HCT116 (cell line): ENCODE results near the gene TIMM44. TPM values are rescaled to one million over a fixed set of nuclear protein-coding genes. Genes with fewer than 3 reads are reported as not detected.

Source experiments
- ATAC-seq: fragments of 200-7000 bp; cut with Tn5 transposase; 2 replicates; pipeline ENCODE4 v1.9.1; 2020; ENCODE audit warnings: mild to moderate bottlenecking, moderate library complexity
- BruUV-seq: library from RNA; stranded (reverse); fragments of 400-500 nt; replicated peaks from 2 replicates; lab custom pipeline; 2021; lab: Mats Ljungman, UMichigan
- CTCF ChIA-PET: fragments of 300-600 bp; sonication (Branson Sonifier 250); formaldehyde crosslinking; loops from one replicate; lab custom pipeline; 2021; ENCODE audit warnings: antibody characterized with exemption; lab: Charles Lee
- POLR2A ChIA-PET: fragments of 300-600, 350-600 bp; sonication (Branson Sonifier 250); formaldehyde crosslinking; loops from one replicate; lab custom pipeline; 2021; ENCODE audit warnings: antibody characterized with exemption; lab: Charles Lee
- RAD21 ChIA-PET, 2 experiments: fragments of 300-600 bp; sonication (Branson Sonifier 250); formaldehyde crosslinking; loops; one replicate each; lab custom pipeline; 2023; ENCODE audit warnings: low total read pairs in 2 of 2; ENCODE audit not compliant: uncharacterized antibody in 2 of 2, unreplicated experiment in 2 of 2, low non-redundant PET in 1 of 2; lab: Charles Lee
- DNase-seq: peaks from one replicate; pipeline ENCODE4 v3.0.0-alpha.2; 2010; ENCODE audit warnings: low read depth, low spot score
- H2AFZ ChIP-seq: fragments of 200-600 bp; shearing (Covaris generic), sonication (generic); 2 replicates; pipeline ENCODE4 v1.6.1; 2017; ENCODE audit warnings: low read depth, mixed run types, mixed read lengths, antibody characterized with exemption, low read length; ENCODE audit not compliant: poor library complexity, severe bottlenecking
- H3K27ac ChIP-seq: 2 replicates; pipeline ENCODE4 v1.5.1; 2012; ENCODE audit warnings: low read depth, low read length
- H3K27me3 ChIP-seq: fragments of 200-600 bp; sonication (generic); 2 replicates; pipeline ENCODE4 v1.6.1; 2016; ENCODE audit warnings: mixed run types, low read length, mixed read lengths; ENCODE audit not compliant: insufficient read depth
- H3K36me3 ChIP-seq, 2 experiments: fragments of 200-500 bp in 1 of 2; fragments of 200-600 bp in 1 of 2; sonication (Bioruptor generic) in 1 of 2; sonication (generic) in 1 of 2; 2 replicates each; pipeline versions ENCODE4 v1.5.1 to v1.6.1; 2014 to 2016; ENCODE audit warnings: low read length in 2 of 2, inconsistent platforms in 1 of 2, mixed read lengths in 1 of 2, mixed run types in 1 of 2; ENCODE audit not compliant: insufficient read depth in 2 of 2, control insufficient read depth in 1 of 2
- H3K4me1 ChIP-seq, 2 experiments: fragments of 200-600 bp in 1 of 2; sonication (generic) in 1 of 2; 2 replicates each; pipeline versions ENCODE4 v1.5.1 to v1.6.1; 2012 to 2017; ENCODE audit warnings: low read length in 2 of 2, inconsistent platforms in 1 of 2, mild to moderate bottlenecking in 1 of 2, mixed read lengths in 1 of 2, mixed run types in 1 of 2, moderate library complexity in 1 of 2; ENCODE audit not compliant: insufficient read depth in 2 of 2, control insufficient read depth in 1 of 2
- H3K4me2 ChIP-seq: fragments of 200-600 bp; sonication (generic); 2 replicates; pipeline ENCODE4 v1.6.1; 2017; ENCODE audit warnings: mixed run types, low read length, mixed read lengths
- H3K4me3 ChIP-seq, 2 experiments: fragments of 200-600 bp in 1 of 2; sonication (generic) in 1 of 2; replicated peaks in 1 of 2; 2 replicates each; pipeline ENCODE4 v1.5.1; 2011 to 2016; ENCODE audit warnings: low read length in 2 of 2, control low read depth in 1 of 2, low read depth in 1 of 2, mild to moderate bottlenecking in 1 of 2, mixed read lengths in 1 of 2, mixed run types in 1 of 2
- H3K79me2 ChIP-seq: fragments of 200-600 bp; sonication (generic); 2 replicates; pipeline ENCODE4 v1.6.1; 2017; ENCODE audit warnings: mild to moderate bottlenecking, mixed run types, low read length, moderate library complexity, mixed read lengths; ENCODE audit not compliant: insufficient read depth
- H3K9ac ChIP-seq: fragments of 200-600 bp; sonication (generic); 2 replicates; pipeline ENCODE4 v1.6.1; 2016; ENCODE audit warnings: low read length, mixed read lengths
- H3K9me2 ChIP-seq: fragments of 200-600 bp; sonication (generic), shearing (Covaris generic); 2 replicates; pipeline ENCODE4 v1.6.1; 2017; ENCODE audit warnings: mixed run types, mild to moderate bottlenecking, moderate library complexity; ENCODE audit not compliant: insufficient read depth
- H3K9me3 ChIP-seq, 2 experiments: fragments of 200-500 bp in 1 of 2; fragments of 200-600 bp in 1 of 2; sonication (Bioruptor generic) in 1 of 2; sonication (generic) in 1 of 2; 2 replicates each; pipeline ENCODE4 v1.6.1; 2014 to 2017; ENCODE audit warnings: low read length in 2 of 2, mixed read lengths in 2 of 2, inconsistent platforms in 1 of 2, low read depth in 1 of 2, mild to moderate bottlenecking in 1 of 2, mixed run types in 1 of 2, moderate library complexity in 1 of 2; ENCODE audit not compliant: control insufficient read depth in 1 of 2, insufficient read depth in 1 of 2
- H4K20me1 ChIP-seq: fragments of 200-600 bp; sonication (generic), shearing (Covaris generic); 2 replicates; pipeline ENCODE4 v1.6.1; 2017; ENCODE audit warnings: mixed run types, mild to moderate bottlenecking, moderate library complexity; ENCODE audit not compliant: insufficient read depth
- ATF3 ChIP-seq: IDR thresholded peaks from 2 replicates; pipeline ENCODE4 v1.6.1; 2012
- CBX3 ChIP-seq: IDR thresholded peaks from 2 replicates; pipeline ENCODE4 v1.6.1; 2012; ENCODE audit warnings: low read depth
- CEBPB ChIP-seq: IDR thresholded peaks from 2 replicates; pipeline ENCODE4 v1.6.1; 2012; ENCODE audit warnings: low read depth
- CTCF ChIP-seq, 3 experiments: fragments of 200-600 bp in 1 of 3; sonication (generic) in 1 of 3; IDR thresholded peaks in 2 of 3; conservative IDR thresholded peaks in 1 of 3; 2 replicates each; pipeline ENCODE4 v1.5.1; 2012 to 2017; ENCODE audit warnings: low read depth in 2 of 3, low read length in 2 of 3, antibody characterized with exemption in 1 of 3, borderline replicate concordance in 1 of 3, control low read depth in 1 of 3, mild to moderate bottlenecking in 1 of 3, mixed read lengths in 1 of 3, mixed run types in 1 of 3, moderate library complexity in 1 of 3; ENCODE audit not compliant: insufficient read depth in 1 of 3
- EGR1 ChIP-seq: IDR thresholded peaks from 2 replicates; pipeline ENCODE4 v1.6.1; 2012; ENCODE audit warnings: low read depth
- ELF1 ChIP-seq: IDR thresholded peaks from 2 replicates; pipeline ENCODE4 v1.6.1; 2012; ENCODE audit warnings: low read depth, borderline replicate concordance
- EZH2phosphoT487 ChIP-seq: fragments of 200-600 bp; IDR thresholded peaks from 2 replicates; pipeline ENCODE4 v1.6.1; 2018; ENCODE audit warnings: antibody characterized with exemption, borderline replicate concordance
- FOSL1 ChIP-seq: IDR thresholded peaks from 2 replicates; pipeline ENCODE4 v1.6.1; 2012; ENCODE audit warnings: low read depth
- JUND ChIP-seq: IDR thresholded peaks from 2 replicates; pipeline ENCODE4 v1.6.1; 2012
- POLR2AphosphoS5 ChIP-seq: IDR thresholded peaks from 2 replicates; pipeline ENCODE4 v1.6.1; 2011; ENCODE audit warnings: mild to moderate bottlenecking, low read depth, low read length, moderate library complexity
- SP1 ChIP-seq: IDR thresholded peaks from 2 replicates; pipeline ENCODE4 v1.6.1; 2012; ENCODE audit warnings: low read depth
- SRF ChIP-seq: IDR thresholded peaks from 2 replicates; pipeline ENCODE4 v1.6.1; 2012; ENCODE audit warnings: low read depth
- ZBTB33 ChIP-seq: IDR thresholded peaks from 2 replicates; pipeline ENCODE4 v1.6.1; 2011; ENCODE audit warnings: mild to moderate bottlenecking, low read length, moderate library complexity; ENCODE audit not compliant: insufficient replicate concordance; ENCODE audit errors: extremely low read depth
- ZFX ChIP-seq: fragments of 450-650 bp; IDR thresholded peaks from 2 replicates; pipeline ENCODE4 v1.6.1; 2017
- ZNF274 ChIP-seq: fragments of 200-500 bp; sonication (Bioruptor generic); IDR thresholded peaks from 2 replicates; pipeline ENCODE4 v1.6.1; 2014; ENCODE audit warnings: mild to moderate bottlenecking, low read depth, low read length, inconsistent platforms
- intact Hi-C: fragments of 100-400 bp; cut with micrococcal nuclease; formaldehyde crosslinking; loops from 2 replicates; pipeline ENCODE4 v1.10.0; 2022
- total RNA-seq: library from RNA; stranded (reverse); gene quantifications from one replicate; pipeline ENCODE4 v1.2.1, GENCODE V29; 2021; ENCODE audit not compliant: unreplicated experiment

The TIMM44 gene
- total RNA-seq, 1 experiment from 2014 or later = 136 TPM

- CTCF ChIA-PET = interaction anchor here (3.0 kb wide), 1 partner anchor 14 kb away, joined by 11 read pairs; no protein-coding TSS in a partner anchor
- no peak for DNase-seq
Measured at GRCh38 chr19:7988307-7988706, 44.8 kb upstream of the TIMM44 start.

GRCh38 chr19:7987114-7987768, 43.8 kb upstream of the TIMM44 start:
- no peak for ATAC-seq
- H4K20me1 ChIP-seq = peaks cover 5% of the 10 kb centered on the region; the same call in 1 of the 2 replicates
- ChIA-PET CTCF (no interaction called here), RAD21 (no interaction called here), POLR2A (no interaction called here)
- no peak overlapping the region for H3K27ac ChIP-seq
- H3K4me1 ChIP-seq = peaks cover 7% of the 10 kb centered on the region in 2 experiments; a peak in 3 of 4 replicates
- H3K9ac ChIP-seq = no peak overlapping the region
- intact Hi-C loops = no loop called here
- no peaks in the 10 kb centered on the region for H3K9me2 ChIP-seq
- no peak overlapping the region for H2AFZ ChIP-seq
- no peak overlapping the region for H3K4me2 ChIP-seq
- H3K79me2 ChIP-seq = peaks cover 97% of the 10 kb centered on the region
- H3K36me3 ChIP-seq = peaks cover 42 to 76% of the 10 kb centered on the region in 2 experiments; a peak in 3 of 4 replicates
- H3K27me3 ChIP-seq = no peaks in the 10 kb centered on the region
- DNase-seq = no peak
- BruUV-seq = no TSS peak
- no peak overlapping the region for H3K4me3 ChIP-seq
- H3K9me3 ChIP-seq = no peaks in the 10 kb centered on the region
- TF ChIP-seq CEBPB (no peak), CBX3 (no peak), SRF (no peak), ATF3 (no peak), FOSL1 (no peak), POLR2AphosphoS5 (no peak), SP1 (no peak), ELF1 (no peak), EGR1 (no peak), ZBTB33 (no peak), CTCF (IDR thresholded peaks at IDR 0.05 in 2 of 3, conservative IDR thresholded peaks at IDR 0.05 in 1 of 3; ENCODE audit: borderline replicate concordance in 1 of 3, insufficient read depth in 1 of 3, low read depth in 2 of 3, low read length in 2 of 3) (no peak), ZNF274 (no peak), EZH2phosphoT487 (no peak), JUND (no peak), ZFX (no peak)

More at GRCh38 chr19:7988307-7988706, 44.8 kb upstream of the TIMM44 start:
- peaks cover 7% of the 10 kb centered on the region in 2 experiments; a peak in 3 of 4 replicates for H3K4me1 ChIP-seq
- no peaks in the 10 kb centered on the region for H3K9me3 ChIP-seq
- H3K36me3 ChIP-seq = peaks cover 36 to 76% of the 10 kb centered on the region in 2 experiments; a peak in 3 of 4 replicates
- ChIA-PET POLR2A (no interaction called here), RAD21 (no interaction called here)
- H3K27ac ChIP-seq = no peak overlapping the region
- no peak overlapping the region for H2AFZ ChIP-seq
- no peak overlapping the region for H3K4me2 ChIP-seq
- no TSS peak for BruUV-seq
- ATAC-seq = peak; percentile 38; the same call in 1 of the 2 replicates
- peaks cover 97% of the 10 kb centered on the region for H3K79me2 ChIP-seq
- peaks cover 16% of the 10 kb centered on the region; the same call in 1 of the 2 replicates for H4K20me1 ChIP-seq
- intact Hi-C loops = no loop called here
- TF ChIP-seq EZH2phosphoT487 (no peak), ATF3 (no peak)
- no peaks in the 10 kb centered on the region for H3K9me2 ChIP-seq
- no peak overlapping the region for H3K4me3 ChIP-seq
- H3K27me3 ChIP-seq = no peaks in the 10 kb centered on the region
- H3K9ac ChIP-seq = no peak overlapping the region
